HL-60 (cell line): ENCODE results near the gene TM4SF1.

Experiments
- POLR2AphosphoS5 ChIP-seq: IDR thresholded peaks from 2 replicates; pipeline ENCODE4 v1.6.1; 2012; ENCODE audit warnings: low read depth
- SPI1 ChIP-seq: IDR thresholded peaks from 2 replicates; pipeline ENCODE4 v1.6.1; 2012; ENCODE audit warnings: low read depth, mild to moderate bottlenecking, borderline replicate concordance
- TF ChIP-seq, protein P1 (sequence below): IDR thresholded peaks from one replicate; pipeline ENCODE4 v1.5.1; 2011; ENCODE audit warnings: low read length, control low read depth, inconsistent platforms; ENCODE audit not compliant: insufficient read depth

DNA sequence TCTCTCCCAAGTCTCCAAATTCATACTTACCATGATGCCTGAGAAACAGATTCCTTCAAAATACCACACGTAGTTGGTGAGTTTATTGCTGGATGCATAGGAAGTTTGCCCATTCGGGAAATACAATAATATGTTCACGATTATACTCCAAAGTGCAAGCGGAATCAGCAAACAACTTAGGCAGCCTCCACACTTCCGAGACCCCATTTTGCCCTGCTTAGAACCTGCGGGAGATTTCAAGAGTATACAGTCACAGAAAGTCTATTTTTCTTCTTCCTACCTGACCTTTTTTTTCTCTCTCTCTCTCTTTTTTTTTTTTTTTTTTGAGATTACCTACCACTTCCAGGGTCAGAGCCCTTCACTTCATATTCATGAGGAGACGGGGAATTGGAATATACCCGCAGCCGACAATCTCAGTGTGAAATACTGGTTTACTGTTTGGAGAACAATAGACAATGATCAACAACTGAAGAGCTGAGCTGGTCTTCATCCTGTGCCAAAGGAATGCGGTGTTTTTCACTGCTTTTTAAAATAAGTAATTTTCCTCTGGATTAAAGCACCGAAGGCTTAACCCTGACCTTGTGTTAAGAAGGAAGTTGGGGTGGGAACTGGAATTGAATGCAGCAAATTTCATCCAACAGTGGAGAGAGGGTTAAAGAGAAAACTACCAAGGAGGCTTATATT lies 44.1 kb downstream of the TM4SF1 start, which contains the start of gene TM4SF18:
- TF ChIP-seq, protein P1, sequence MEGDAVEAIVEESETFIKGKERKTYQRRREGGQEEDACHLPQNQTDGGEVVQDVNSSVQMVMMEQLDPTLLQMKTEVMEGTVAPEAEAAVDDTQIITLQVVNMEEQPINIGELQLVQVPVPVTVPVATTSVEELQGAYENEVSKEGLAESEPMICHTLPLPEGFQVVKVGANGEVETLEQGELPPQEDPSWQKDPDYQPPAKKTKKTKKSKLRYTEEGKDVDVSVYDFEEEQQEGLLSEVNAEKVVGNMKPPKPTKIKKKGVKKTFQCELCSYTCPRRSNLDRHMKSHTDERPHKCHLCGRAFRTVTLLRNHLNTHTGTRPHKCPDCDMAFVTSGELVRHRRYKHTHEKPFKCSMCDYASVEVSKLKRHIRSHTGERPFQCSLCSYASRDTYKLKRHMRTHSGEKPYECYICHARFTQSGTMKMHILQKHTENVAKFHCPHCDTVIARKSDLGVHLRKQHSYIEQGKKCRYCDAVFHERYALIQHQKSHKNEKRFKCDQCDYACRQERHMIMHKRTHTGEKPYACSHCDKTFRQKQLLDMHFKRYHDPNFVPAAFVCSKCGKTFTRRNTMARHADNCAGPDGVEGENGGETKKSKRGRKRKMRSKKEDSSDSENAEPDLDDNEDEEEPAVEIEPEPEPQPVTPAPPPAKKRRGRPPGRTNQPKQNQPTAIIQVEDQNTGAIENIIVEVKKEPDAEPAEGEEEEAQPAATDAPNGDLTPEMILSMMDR = no peak
- TF ChIP-seq POLR2AphosphoS5 (no peak), SPI1 (no peak)
